Measurements from ENCODE around the gene FNDC3B. TPM values are rescaled to one million over a fixed set of nuclear protein-coding genes. Genes with fewer than 3 reads are reported as not detected.
A peak's percentile ranks its signal among the peaks of the same experiment; 100 is the strongest.

The FNDC3B gene
- total RNA-seq, 2 donors from 2014 or later, result 57.6 to 69.3 TPM

- no peak overlapping the region for H3K4me3 ChIP-seq
- H3K27me3 ChIP-seq, result no peaks in the 10 kb centered on the region
- H3K36me3 ChIP-seq, result no peaks in the 10 kb centered on the region
- no peaks in the 10 kb centered on the region for H3K9me3 ChIP-seq
- H3K4me1 ChIP-seq, result peaks cover 0 to 67% of the 10 kb centered on the region in 2 donors
- TF ChIP-seq CTCF (IDR thresholded peaks at IDR 0.05), result no peak
- DNase-seq (ENCODE audit: low spot score), result no peak
- H3K27ac ChIP-seq, result no peak overlapping the region
Measured at GRCh38 chr3:172062761-172063160, 23.4 kb downstream of the FNDC3B start.

- TF ChIP-seq CTCF (IDR thresholded peaks at IDR 0.05), result no peak
- Histone ChIP-seq H3K4me1 (peaks cover 0 to 67% of the 10 kb centered on the region in 2 donors), H3K27ac (no peak overlapping the region)
Measured at GRCh38 chr3:172063456-172064432, 24.4 kb downstream of the FNDC3B start.

GRCh38 chr3:172065527-172065926 lies 26.1 kb downstream of the FNDC3B start:
- no peak overlapping the region for H3K4me3 ChIP-seq
- H3K27me3 ChIP-seq, result no peaks in the 10 kb centered on the region
- H3K9me3 ChIP-seq, result no peaks in the 10 kb centered on the region
- H3K36me3 ChIP-seq, result no peaks in the 10 kb centered on the region
- no peak for TF ChIP-seq CTCF (IDR thresholded peaks at IDR 0.05)
- H3K27ac ChIP-seq, result peak overlapping the region in 1 of 2 donors; percentile 15
- no peak for DNase-seq (ENCODE audit: low spot score)
- peaks cover 0 to 80% of the 10 kb centered on the region in 2 donors for H3K4me1 ChIP-seq

More at GRCh38 chr3:172063456-172064432, 24.4 kb downstream of the FNDC3B start:
- no peak overlapping the region for H3K4me3 ChIP-seq
- no peaks in the 10 kb centered on the region for H3K27me3 ChIP-seq
- no peaks in the 10 kb centered on the region for H3K36me3 ChIP-seq
- H3K9me3 ChIP-seq, result no peaks in the 10 kb centered on the region
- DNase-seq (ENCODE audit: low spot score), result no peak

- Histone ChIP-seq H3K27ac (peak overlapping the region in 1 of 2 donors; percentile 15), H3K4me3 (no peak overlapping the region), H3K36me3 (no peaks in the 10 kb centered on the region), H3K4me1 (peaks cover 0 to 86% of the 10 kb centered on the region in 2 donors), H3K9me3 (no peaks in the 10 kb centered on the region), H3K27me3 (no peaks in the 10 kb centered on the region)
- DNase-seq (ENCODE audit: low spot score), result no peak
- TF ChIP-seq CTCF (IDR thresholded peaks at IDR 0.05), result no peak
Measured at GRCh38 chr3:172065967-172066762, 26.8 kb downstream of the FNDC3B start.

- no peak for TF ChIP-seq CTCF (IDR thresholded peaks at IDR 0.05)
- H3K9me3 ChIP-seq, result no peaks in the 10 kb centered on the region
- DNase-seq (ENCODE audit: low spot score), result no peak
- H3K4me1 ChIP-seq, result peaks cover 0 to 86% of the 10 kb centered on the region in 2 donors
- no peak overlapping the region for H3K27ac ChIP-seq
- no peaks in the 10 kb centered on the region for H3K36me3 ChIP-seq
- no peaks in the 10 kb centered on the region for H3K27me3 ChIP-seq
- no peak overlapping the region for H3K4me3 ChIP-seq
Measured at GRCh38 chr3:172066880-172067796, 27.8 kb downstream of the FNDC3B start.

Measured in right atrium auricular region (tissue), 2 donors.